Activated gamma-delta T cell treated with anti-CD3 and anti-CD28 coated beads, Interleukin-2, amount 50 U/mL, for 16 hours (primary cell): ENCODE measurements around the gene IGFLR1.
"Not testable (repeated sequence)": the region's sequence is repeated elsewhere in the genome, so short reads cannot be mapped to it uniquely, and the experiment has no call there.

Experiments
- DNase-seq: peaks from one replicate; pipeline ENCODE4 v3.0.0-alpha.2; 2020; ENCODE audit warnings: low read depth

The IGFLR1 gene

GRCh38 chr19:35739275-35740107 is 2.8 kb downstream of the IGFLR1 start:
- DNase-seq, result no peak

GRCh38 chr19:35738887-35739229 is 3.4 kb downstream of the IGFLR1 start:
- no peak for DNase-seq

GRCh38 chr19:35738021-35738886 is 4.0 kb downstream of the IGFLR1 start:
- no peak for DNase-seq

- no peak for DNase-seq
These were observed 5.1 kb downstream of the IGFLR1 start for GRCh38 chr19:35736913-35737886.

- DNase-seq, result no peak
These were observed 7.4 kb downstream of the IGFLR1 start for GRCh38 chr19:35734889-35735288.

- DNase-seq, result no peak
These were observed 8.0 kb downstream of the IGFLR1 start for GRCh38 chr19:35734273-35734672.

GRCh38 chr19:35733180-35734125 is 8.8 kb downstream of the IGFLR1 start:
- DNase-seq, result no peak

GRCh38 chr19:35732540-35733179 is 9.6 kb downstream of the IGFLR1 start:
- DNase-seq, result no peak

- no peak for DNase-seq
These were observed 10.4 kb downstream of the IGFLR1 start for GRCh38 chr19:35731779-35732405.

GRCh38 chr19:35731353-35731752 is 10.9 kb downstream of the IGFLR1 start:
- no peak for DNase-seq

GRCh38 chr19:35730326-35730725 is 11.9 kb downstream of the IGFLR1 start:
- no peak for DNase-seq

GRCh38 chr19:35729763-35730162 is 12.5 kb downstream of the IGFLR1 start:
- no peak for DNase-seq

GRCh38 chr19:35729021-35729420 is 13.2 kb downstream of the IGFLR1 start:
- DNase-seq, result no peak

- DNase-seq, result no peak
These were observed 14.1 kb downstream of the IGFLR1 start for GRCh38 chr19:35727956-35728706.

- no peak for DNase-seq
These were observed 14.9 kb downstream of the IGFLR1 start for GRCh38 chr19:35727053-35727955.

GRCh38 chr19:35725216-35725861 is 16.9 kb downstream of the IGFLR1 start:
- no peak for DNase-seq

- no peak for DNase-seq
These were observed 17.7 kb downstream of the IGFLR1 start for GRCh38 chr19:35724560-35724959.

GRCh38 chr19:35724132-35724531 is 18.1 kb downstream of the IGFLR1 start:
- DNase-seq, result not testable (repeated sequence)
